ENCODE data around the gene PARVB. TPM values are rescaled to one million over a fixed set of nuclear protein-coding genes. Genes with fewer than 3 reads are reported as not detected.

The PARVB gene
- total RNA-seq, 1 donor: 19.0 TPM

DNA sequence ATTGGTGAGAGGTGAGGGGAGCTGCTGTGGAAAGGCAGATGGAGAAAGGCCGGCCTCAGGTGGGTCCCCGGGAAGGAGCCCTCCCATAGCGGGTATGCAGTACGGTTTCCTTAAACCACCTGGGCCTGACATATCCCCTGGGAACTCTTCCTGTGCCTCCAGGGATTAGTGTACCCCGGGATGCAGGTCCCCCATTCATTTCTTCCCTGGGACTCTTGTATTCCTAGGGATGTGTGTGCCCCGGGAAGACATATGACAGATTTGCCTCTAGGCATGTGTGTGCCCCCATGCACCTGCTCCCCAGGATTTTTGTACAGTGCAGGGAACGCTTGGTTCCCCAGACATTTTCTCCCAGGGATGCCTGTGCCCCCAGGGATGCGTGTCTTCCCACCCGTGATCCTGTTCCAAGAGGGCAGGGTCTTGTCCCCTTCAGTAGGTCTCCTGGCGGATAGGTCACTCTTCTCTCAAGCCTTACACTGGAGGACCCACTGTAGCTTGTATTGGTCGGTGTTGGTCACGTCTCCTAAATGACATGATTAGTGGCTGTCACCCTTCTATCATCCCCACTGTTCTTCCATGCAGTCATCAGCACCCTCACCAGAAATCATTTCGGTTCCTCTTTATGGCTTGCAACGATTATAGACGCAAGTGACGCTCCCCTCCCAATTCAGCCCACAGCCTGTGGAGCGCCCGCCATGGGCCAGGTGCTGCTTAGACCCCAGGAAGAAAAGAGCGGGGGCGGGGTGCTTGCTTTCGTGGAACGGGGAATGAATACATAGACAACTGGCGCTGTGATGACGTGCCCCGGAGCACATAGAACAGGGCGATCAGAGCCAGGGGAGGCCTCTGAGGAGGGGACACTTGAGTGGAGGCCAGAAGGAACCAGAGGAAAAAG is 1.3 kb downstream of the PARVB start:
- H3K4me3 ChIP-seq (ENCODE audit: low read depth, low read length): peak overlapping the region; percentile 64
- no peak for DNase-seq (ENCODE audit: low read depth)
- TF ChIP-seq CTCF (IDR thresholded peaks at IDR 0.05; ENCODE audit: insufficient read depth, low read depth, low read length): no peak

DNA sequence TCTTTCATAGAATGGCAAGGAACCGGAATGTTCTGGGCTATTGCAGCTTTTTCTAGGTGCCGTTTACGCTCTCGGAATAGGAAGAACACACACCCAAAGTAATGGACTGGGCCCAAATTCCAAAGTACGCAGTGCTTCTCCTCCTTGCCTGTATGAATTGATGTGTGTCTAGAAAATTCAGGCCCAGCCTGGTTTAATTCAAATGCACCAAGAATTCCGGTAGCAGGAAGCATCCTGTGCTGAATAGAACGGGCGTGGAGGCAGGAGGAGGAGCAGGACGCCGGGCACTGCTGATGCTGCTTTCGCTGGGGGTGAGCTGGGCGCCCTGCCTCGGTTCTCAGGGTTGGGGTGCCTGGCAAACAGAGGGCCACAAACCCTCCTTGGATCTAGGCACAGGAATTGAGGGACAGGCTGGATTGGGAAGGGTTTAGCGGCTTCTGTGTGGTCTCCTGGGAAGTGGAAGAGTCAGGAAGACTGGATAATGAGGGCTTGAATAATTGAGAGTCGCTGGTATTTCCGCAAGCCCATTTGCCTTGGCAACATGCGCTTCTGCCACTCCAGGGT is 2.0 kb downstream of the PARVB start:
- H3K4me3 ChIP-seq (ENCODE audit: low read depth, low read length): no peak overlapping the region
- DNase-seq (ENCODE audit: low read depth): no peak
- TF ChIP-seq CTCF (IDR thresholded peaks at IDR 0.05; ENCODE audit: insufficient read depth, low read depth, low read length): no peak

DNA sequence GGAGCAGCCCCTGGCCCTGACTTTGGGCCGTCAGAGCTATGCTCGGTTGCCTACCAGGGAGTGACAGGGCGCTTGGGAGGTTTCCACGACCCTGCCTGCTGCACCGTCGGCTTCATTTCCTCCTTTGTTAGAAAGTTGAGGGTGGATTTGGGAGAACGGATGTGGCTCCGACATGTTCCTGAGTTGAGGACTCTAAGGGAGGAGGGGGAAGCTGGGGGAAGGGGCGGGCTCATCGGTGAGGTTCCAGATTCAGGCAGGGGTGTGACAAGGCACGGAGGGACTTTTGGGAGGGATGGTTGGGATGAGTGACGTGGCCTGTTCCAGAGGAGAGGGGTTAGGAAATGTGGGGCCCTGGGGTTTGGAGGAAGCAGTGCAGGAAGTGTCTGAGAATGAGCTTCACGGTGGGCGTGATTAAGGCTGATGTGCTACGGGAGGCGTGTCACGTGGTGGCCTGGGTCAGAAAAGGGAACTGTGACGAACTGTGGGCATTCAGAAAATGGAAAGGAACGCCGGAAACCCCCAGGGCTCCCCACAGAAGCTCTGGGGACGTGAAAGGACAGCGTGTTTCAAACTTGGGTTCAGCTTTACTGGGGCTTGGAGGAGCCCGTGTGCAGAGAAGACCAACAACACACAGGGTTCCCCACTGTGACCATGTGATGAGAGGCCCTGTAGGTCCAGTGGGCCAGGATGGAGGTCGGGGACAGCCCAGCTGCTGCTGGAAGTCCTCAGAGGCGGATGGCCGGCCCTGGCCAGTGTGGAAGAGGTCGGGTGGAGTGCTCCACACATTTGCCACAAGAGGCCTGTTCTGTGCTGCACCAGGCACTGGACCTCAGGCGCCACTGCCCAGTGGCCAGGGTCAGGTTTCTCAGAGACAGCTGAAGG is 2.8 kb downstream of the PARVB start:
- no peak for TF ChIP-seq CTCF (IDR thresholded peaks at IDR 0.05; ENCODE audit: insufficient read depth, low read depth, low read length)
- peak; percentile 78 for DNase-seq (ENCODE audit: low read depth)
- peak overlapping the region; percentile 12 for H3K4me3 ChIP-seq (ENCODE audit: low read depth, low read length)

GRCh38 chr22:44028091-44028490 is 4.0 kb downstream of the PARVB start:
- no peak overlapping the region for H3K4me3 ChIP-seq (ENCODE audit: low read depth, low read length)
- no peak for DNase-seq (ENCODE audit: low read depth)
- no peak for TF ChIP-seq CTCF (IDR thresholded peaks at IDR 0.05; ENCODE audit: insufficient read depth, low read depth, low read length)

DNA sequence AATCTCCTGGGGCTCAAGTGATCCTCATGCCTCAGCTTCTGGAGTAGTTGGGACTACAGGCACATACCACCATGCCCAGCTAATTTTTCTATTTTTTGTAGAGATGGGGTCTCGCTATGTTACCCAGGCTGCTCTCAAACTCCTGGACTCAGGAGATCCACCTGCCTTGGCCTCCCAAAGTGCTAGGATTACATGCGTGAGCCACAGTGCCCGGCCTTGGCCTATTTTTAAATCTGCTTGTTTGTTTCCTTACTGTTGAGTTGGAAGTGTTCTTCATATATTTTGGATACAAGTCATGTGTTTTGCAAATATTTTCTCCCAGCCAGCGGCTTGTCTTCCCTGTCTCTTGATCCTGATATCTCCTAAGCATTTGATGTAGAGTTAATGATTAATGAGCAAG is 5.0 kb downstream of the PARVB start:
- DNase-seq (ENCODE audit: low read depth): no peak
- TF ChIP-seq CTCF (IDR thresholded peaks at IDR 0.05; ENCODE audit: insufficient read depth, low read depth, low read length): no peak

DNA sequence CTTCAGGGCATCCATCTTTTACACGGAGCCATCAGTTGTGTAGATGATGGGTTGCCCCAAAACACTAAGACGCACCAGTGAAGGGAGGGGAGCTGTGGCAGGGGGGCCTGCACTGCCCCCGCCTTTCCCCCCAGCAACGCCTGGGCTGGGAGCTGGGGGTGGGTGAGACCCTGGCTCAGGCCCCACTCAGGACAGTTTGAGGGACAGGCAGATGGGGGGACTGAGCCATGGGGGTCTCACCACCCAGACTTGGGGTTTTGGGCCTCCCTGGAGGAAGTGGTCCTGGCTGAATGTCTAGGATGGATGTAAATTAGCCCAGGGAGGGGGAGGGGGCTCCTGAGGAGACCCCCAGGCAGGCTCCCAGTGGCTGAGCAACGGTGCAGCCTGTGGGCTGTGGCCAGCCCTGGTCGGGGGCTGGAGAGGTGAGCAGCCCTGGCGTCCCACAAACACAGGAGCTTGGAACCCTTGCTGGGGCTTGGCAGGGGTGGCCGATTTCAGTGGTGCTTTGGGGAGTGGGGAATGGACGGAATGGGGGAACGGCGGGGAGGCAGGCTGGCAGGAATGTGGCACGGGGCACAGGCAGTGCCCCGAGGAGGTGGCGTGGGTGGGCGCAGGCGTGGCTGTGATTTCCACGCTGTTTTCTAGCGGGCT is 6.1 kb downstream of the PARVB start:
- no peak overlapping the region for H3K4me3 ChIP-seq (ENCODE audit: low read depth, low read length)
- no peak for TF ChIP-seq CTCF (IDR thresholded peaks at IDR 0.05; ENCODE audit: insufficient read depth, low read depth, low read length)
- no peak for DNase-seq (ENCODE audit: low read depth)

More for the DNA sequence above, 5.0 kb downstream of the PARVB start:
- no peak overlapping the region for H3K4me3 ChIP-seq (ENCODE audit: low read depth, low read length)
